Measurements from ENCODE around the gene ARL8B. TPM values are rescaled to one million over a fixed set of nuclear protein-coding genes. Genes with fewer than 3 reads are reported as not detected.

Gene ARL8B
- total and polyA plus RNA-seq, 3 experiments from 2014 or later = 48.0 to 66.9 (median 64.5) TPM

DNA sequence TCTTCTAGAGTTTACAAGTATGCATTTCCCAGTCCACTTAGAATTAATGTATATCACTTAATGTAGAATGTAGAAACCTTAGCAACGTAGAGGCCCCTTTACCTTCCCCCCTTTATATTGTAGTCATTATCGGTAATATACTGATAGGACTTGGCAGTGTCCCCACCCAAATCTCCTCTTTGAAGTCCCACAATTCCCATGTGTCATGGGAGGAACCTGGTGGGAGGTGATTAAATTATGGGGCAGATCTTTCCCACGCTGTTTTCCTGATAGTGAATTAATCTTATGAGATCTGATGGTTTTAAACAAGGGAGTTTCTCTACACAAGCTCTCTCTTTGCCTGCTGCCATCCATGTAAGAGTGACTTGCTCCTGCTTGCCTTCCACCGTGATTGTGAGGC lies 31.0 kb downstream of the ARL8B start:
- Histone ChIP-seq H3K4me3 (ENCODE audit: low read length) (no peak overlapping the region), H3K9me3 (ENCODE audit: low read length) (no peaks in the 10 kb centered on the region), H3K36me3 (ENCODE audit: insufficient read depth, low read length) (no peaks in the 10 kb centered on the region), H3K27ac (ENCODE audit: low read depth, low read length) (no peak overlapping the region), H3K4me1 (ENCODE audit: insufficient read depth, low read length) (no peaks in the 10 kb centered on the region), H3K27me3 (ENCODE audit: insufficient read depth, low read length, poor library complexity, severe bottlenecking) (no peaks in the 10 kb centered on the region)
- peaks cover 3 to 17% (median 8%) of the 10 kb centered on the region in 3 donors for H3K36me3 Mint-ChIP-seq
- H3K4me1 Mint-ChIP-seq = peaks cover 71 to 94% (median 91%) of the 10 kb centered on the region in 3 donors
- peak overlapping the region in 1 of 7 donors; percentile 15 for H3K4me3 Mint-ChIP-seq
- CTCF ChIA-PET = no interaction called here
- H3K9me3 Mint-ChIP-seq = no peaks in the 10 kb centered on the region
- H3K27ac Mint-ChIP-seq = peak overlapping the region in 1 of 8 donors; percentile 61
- H3K27me3 Mint-ChIP-seq = no peaks in the 10 kb centered on the region
- no peak for DNase-seq
- POLR2A ChIA-PET = no interaction called here

DNA sequence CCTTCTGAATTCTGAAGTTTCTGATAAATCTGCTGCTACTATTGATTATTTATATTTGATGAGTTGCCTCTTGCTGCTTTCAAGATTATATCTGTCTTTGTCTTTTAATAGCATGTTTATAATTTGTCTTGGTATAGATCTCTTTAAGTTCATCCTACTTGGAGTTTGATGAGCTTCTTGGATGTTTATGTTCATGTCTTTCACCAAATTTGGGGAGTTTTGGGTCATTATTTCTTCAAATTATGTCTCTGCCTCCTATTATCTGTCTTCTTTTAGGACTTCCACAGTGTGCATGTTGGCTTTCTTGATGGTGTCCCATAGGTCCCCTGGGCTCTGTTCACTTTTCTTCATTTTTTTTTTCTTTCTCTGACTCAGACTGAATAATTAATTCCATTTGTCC lies 33.1 kb downstream of the ARL8B start:
- H3K9me3 ChIP-seq (ENCODE audit: low read length) = no peaks in the 10 kb centered on the region
- peaks cover 59 to 91% (median 87%) of the 10 kb centered on the region in 3 donors for H3K4me1 Mint-ChIP-seq
- H3K27ac ChIP-seq (ENCODE audit: low read depth, low read length) = no peak overlapping the region
- H3K36me3 Mint-ChIP-seq = peaks cover 3 to 8% (median 5%) of the 10 kb centered on the region in 3 donors
- DNase-seq = no peak
- H3K4me3 ChIP-seq (ENCODE audit: low read length) = no peak overlapping the region
- H3K4me1 ChIP-seq (ENCODE audit: insufficient read depth, low read length) = peaks cover 5% of the 10 kb centered on the region
- no peaks in the 10 kb centered on the region for H3K27me3 ChIP-seq (ENCODE audit: insufficient read depth, low read length, poor library complexity, severe bottlenecking)
- H3K9me3 Mint-ChIP-seq = no peaks in the 10 kb centered on the region
- no peaks in the 10 kb centered on the region for H3K36me3 ChIP-seq (ENCODE audit: insufficient read depth, low read length)
- POLR2A ChIA-PET = no interaction called here
- CTCF ChIA-PET = no interaction called here
- H3K4me3 Mint-ChIP-seq = no peak overlapping the region
- H3K27ac Mint-ChIP-seq = peak overlapping the region in 2 of 8 donors; percentile 47 to 55
- no peaks in the 10 kb centered on the region for H3K27me3 Mint-ChIP-seq

DNA sequence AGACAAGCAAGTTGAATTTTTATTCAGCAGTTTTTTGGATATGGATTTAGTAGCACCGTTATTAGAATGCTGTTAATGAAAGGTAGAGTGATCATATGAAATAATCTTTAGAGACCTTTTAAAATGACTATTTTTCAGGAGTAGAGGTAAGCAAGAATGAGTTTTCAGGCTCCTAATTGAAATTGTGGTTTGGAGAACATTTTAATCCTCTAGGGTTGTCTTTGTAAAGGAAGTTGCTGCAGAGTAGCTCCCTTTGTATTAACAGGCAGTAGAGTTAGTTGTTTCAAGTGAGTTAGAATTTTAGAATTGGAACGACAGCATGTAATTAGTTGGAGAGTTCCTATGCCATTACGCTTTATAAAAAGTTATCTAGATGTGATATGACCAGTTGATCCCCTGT lies 38.2 kb downstream of the ARL8B start:
- no peak for DNase-seq
- peaks cover 58 to 93% (median 92%) of the 10 kb centered on the region in 3 donors for H3K4me1 Mint-ChIP-seq
- ChIA-PET POLR2A (no interaction called here), CTCF (no interaction called here)
- H3K36me3 Mint-ChIP-seq = peaks cover 0 to 2% (median 0%) of the 10 kb centered on the region in 3 donors
- H3K27me3 Mint-ChIP-seq = no peaks in the 10 kb centered on the region
- H3K9me3 Mint-ChIP-seq = no peaks in the 10 kb centered on the region
- Histone ChIP-seq H3K27ac (ENCODE audit: low read depth, low read length) (no peak overlapping the region), H3K27me3 (ENCODE audit: insufficient read depth, low read length, poor library complexity, severe bottlenecking) (no peaks in the 10 kb centered on the region), H3K36me3 (ENCODE audit: insufficient read depth, low read length) (no peaks in the 10 kb centered on the region), H3K4me1 (ENCODE audit: insufficient read depth, low read length) (peaks cover 17% of the 10 kb centered on the region), H3K9me3 (ENCODE audit: low read length) (no peaks in the 10 kb centered on the region), H3K4me3 (ENCODE audit: low read length) (no peak overlapping the region)
- H3K4me3 Mint-ChIP-seq = peak overlapping the region in 1 of 7 donors; percentile 10
- H3K27ac Mint-ChIP-seq = peak overlapping the region in 6 of 8 donors; percentile 8 to 66 (median 26)

DNA sequence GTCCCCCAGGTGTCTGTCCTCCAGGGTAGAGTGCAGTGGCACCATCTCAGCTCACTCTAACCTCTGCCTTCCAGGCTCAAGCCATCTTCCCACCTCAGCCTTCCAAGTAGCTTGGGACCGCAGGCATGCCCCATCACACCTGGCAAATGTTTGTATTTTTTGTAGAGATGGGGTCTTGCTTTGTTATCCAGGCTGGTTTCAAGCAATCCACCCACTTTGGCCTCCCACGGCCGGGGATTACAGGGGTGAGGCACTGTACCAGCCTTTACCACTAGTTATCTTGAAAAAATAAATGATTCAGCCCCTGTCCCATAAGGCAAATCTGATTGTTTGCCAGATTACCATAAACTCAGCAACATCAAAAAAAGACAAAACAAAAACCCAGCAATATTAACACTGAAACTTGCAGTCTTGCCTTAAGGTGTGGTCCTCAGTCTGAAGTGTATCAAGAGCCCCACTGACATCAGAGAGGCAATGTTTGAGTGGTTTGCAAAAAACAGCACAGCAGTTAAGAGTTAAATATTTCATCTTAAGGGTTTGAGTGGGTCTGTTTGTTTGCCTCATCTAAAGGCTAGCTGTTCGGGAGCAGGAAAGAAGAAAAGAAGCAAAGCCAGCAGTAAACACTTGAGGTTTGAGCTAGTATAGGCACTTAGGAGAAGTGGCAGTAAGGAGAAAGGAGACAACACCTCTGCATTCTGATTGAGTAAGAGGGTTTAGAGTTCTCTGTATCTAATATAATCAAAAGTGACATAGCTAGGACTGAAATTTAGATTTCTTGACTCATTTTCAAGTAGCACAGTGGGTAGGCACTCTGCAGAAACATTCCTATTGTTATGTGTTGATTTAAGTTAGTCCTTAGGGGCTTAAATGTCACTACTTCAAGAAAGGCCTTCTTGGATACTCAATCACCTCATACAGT lies 39.1 kb downstream of the ARL8B start:
- peaks cover 0 to 2% (median 1%) of the 10 kb centered on the region in 3 donors for H3K36me3 Mint-ChIP-seq
- ChIA-PET POLR2A (interaction anchor here (0.6 kb wide), 1 partner anchor 12 kb away, joined by 3 read pairs; no protein-coding TSS in a partner anchor), CTCF (interaction anchor here (0.6 to 1.2 kb wide), 2 partner anchors 11 to 17 kb away, joined by 3 read pairs; no protein-coding TSS in a partner anchor)
- H3K9me3 Mint-ChIP-seq = no peaks in the 10 kb centered on the region
- peak overlapping the region in 6 of 7 donors; percentile 2 to 37 (median 18) for H3K4me3 Mint-ChIP-seq
- Histone ChIP-seq H3K9me3 (ENCODE audit: low read length) (no peaks in the 10 kb centered on the region), H3K27me3 (ENCODE audit: insufficient read depth, low read length, poor library complexity, severe bottlenecking) (no peaks in the 10 kb centered on the region), H3K4me3 (ENCODE audit: low read length) (no peak overlapping the region), H3K4me1 (ENCODE audit: insufficient read depth, low read length) (peaks cover 17% of the 10 kb centered on the region), H3K27ac (ENCODE audit: low read depth, low read length) (no peak overlapping the region), H3K36me3 (ENCODE audit: insufficient read depth, low read length) (no peaks in the 10 kb centered on the region)
- H3K27me3 Mint-ChIP-seq = no peaks in the 10 kb centered on the region
- no peak for DNase-seq
- peaks cover 57 to 90% (median 89%) of the 10 kb centered on the region in 3 donors for H3K4me1 Mint-ChIP-seq
- H3K27ac Mint-ChIP-seq = peak overlapping the region in 6 of 8 donors; percentile 7 to 73 (median 63)

DNA sequence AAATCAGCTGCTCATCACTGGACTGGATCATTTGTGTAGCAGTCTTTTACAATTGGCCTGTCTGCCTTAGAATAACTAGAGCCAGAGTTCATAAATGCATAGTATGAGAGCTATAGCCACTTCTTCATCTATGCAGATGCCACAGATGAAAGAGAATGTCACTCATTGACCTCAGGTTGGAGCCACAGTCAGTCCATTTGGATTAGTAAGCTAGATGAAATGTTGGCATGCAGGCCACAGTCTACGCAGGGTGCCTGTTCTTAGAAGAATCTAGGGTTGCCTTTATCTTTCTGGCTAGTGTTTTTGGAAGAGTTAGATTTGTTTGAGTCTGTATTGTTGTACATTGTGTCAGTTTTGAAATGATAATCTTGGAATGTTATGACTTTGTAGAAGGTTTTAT lies 40.0 kb downstream of the ARL8B start:
- H3K4me3 ChIP-seq (ENCODE audit: low read length) = no peak overlapping the region
- H3K27me3 ChIP-seq (ENCODE audit: insufficient read depth, low read length, poor library complexity, severe bottlenecking) = no peaks in the 10 kb centered on the region

DNA sequence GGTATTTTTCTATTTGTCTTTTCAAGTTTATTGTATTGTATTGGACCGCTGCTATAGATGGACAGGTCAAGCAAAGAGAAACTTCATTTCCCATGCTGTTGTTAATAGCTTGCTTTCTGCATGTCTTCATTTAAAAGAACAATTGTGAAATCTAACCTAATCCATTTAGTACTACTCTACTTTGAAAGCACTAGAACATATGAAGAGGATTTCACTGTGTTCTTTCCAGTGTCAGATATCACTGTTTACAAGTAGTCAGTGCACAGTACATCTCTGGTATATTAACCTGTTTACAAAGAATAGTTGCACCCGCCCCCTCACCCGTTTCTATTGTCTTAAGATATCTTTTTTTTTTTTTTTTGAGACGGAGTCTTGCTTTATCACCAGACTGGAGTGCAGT lies 43.6 kb downstream of the ARL8B start:
- no peak for DNase-seq
- POLR2A ChIA-PET = no interaction called here
- Histone ChIP-seq H3K4me3 (ENCODE audit: low read length) (no peak overlapping the region), H3K9me3 (ENCODE audit: low read length) (no peaks in the 10 kb centered on the region), H3K27ac (ENCODE audit: low read depth, low read length) (no peak overlapping the region), H3K4me1 (ENCODE audit: insufficient read depth, low read length) (peaks cover 8% of the 10 kb centered on the region), H3K36me3 (ENCODE audit: insufficient read depth, low read length) (no peaks in the 10 kb centered on the region), H3K27me3 (ENCODE audit: insufficient read depth, low read length, poor library complexity, severe bottlenecking) (no peaks in the 10 kb centered on the region)
- H3K4me1 Mint-ChIP-seq = peaks cover 52 to 86% (median 83%) of the 10 kb centered on the region in 3 donors
- H3K9me3 Mint-ChIP-seq = no peaks in the 10 kb centered on the region
- peaks cover 0 to 7% (median 1%) of the 10 kb centered on the region in 3 donors for H3K36me3 Mint-ChIP-seq
- no peaks in the 10 kb centered on the region for H3K27me3 Mint-ChIP-seq
- CTCF ChIA-PET = no interaction called here
- no peak overlapping the region for H3K4me3 Mint-ChIP-seq
- H3K27ac Mint-ChIP-seq = peak overlapping the region in 2 of 8 donors; percentile 5 to 61

More for the DNA sequence above, 40.0 kb downstream of the ARL8B start:
- Histone ChIP-seq H3K9me3 (ENCODE audit: low read length) (no peaks in the 10 kb centered on the region), H3K36me3 (ENCODE audit: insufficient read depth, low read length) (no peaks in the 10 kb centered on the region), H3K4me1 (ENCODE audit: insufficient read depth, low read length) (peaks cover 17% of the 10 kb centered on the region), H3K27ac (ENCODE audit: low read depth, low read length) (no peak overlapping the region)
- H3K36me3 Mint-ChIP-seq = peaks cover 0 to 4% (median 0%) of the 10 kb centered on the region in 3 donors
- H3K4me3 Mint-ChIP-seq = peak overlapping the region in 1 of 7 donors; percentile 2
- H3K27ac Mint-ChIP-seq = peak overlapping the region in 4 of 8 donors; percentile 1 to 77 (median 23)
- no peaks in the 10 kb centered on the region for H3K9me3 Mint-ChIP-seq
- ChIA-PET POLR2A (no interaction called here), CTCF (interaction anchor here (1.2 kb wide), 1 partner anchor 10 kb away, joined by 3 read pairs; no protein-coding TSS in a partner anchor)
- no peaks in the 10 kb centered on the region for H3K27me3 Mint-ChIP-seq
- no peak for DNase-seq
- H3K4me1 Mint-ChIP-seq = peaks cover 59 to 91% (median 88%) of the 10 kb centered on the region in 3 donors

DNA sequence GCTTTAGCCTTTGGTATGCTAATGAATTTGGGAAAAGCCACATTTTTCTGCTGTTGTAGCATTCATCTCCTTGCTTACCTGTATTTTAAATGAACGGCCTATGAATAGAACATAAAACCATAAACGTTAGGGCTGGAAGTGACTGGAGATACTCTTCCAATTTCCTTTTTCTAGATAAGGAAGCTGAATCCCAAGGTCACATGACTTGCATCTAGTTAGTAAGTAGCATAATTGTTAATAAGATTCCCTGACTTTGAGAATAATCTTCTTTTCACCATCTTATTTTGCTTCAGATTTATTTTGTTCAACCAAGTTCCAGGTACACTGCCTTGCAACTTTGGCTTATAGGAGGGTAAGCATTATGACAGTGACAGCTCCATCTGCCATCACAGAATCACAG lies 44.8 kb downstream of the ARL8B start:
- Histone ChIP-seq H3K27ac (ENCODE audit: low read depth, low read length) (no peak overlapping the region), H3K36me3 (ENCODE audit: insufficient read depth, low read length) (peaks cover under 1% of the 10 kb centered on the region), H3K27me3 (ENCODE audit: insufficient read depth, low read length, poor library complexity, severe bottlenecking) (no peaks in the 10 kb centered on the region), H3K4me1 (ENCODE audit: insufficient read depth, low read length) (no peaks in the 10 kb centered on the region), H3K4me3 (ENCODE audit: low read length) (no peak overlapping the region), H3K9me3 (ENCODE audit: low read length) (no peaks in the 10 kb centered on the region)
- POLR2A ChIA-PET = no interaction called here
- no peak for DNase-seq
- Mint-ChIP-seq H3K9me3 (no peaks in the 10 kb centered on the region), H3K36me3 (peaks cover 0 to 14% (median 1%) of the 10 kb centered on the region in 3 donors), H3K4me3 (no peak overlapping the region), H3K4me1 (peaks cover 42 to 74% (median 71%) of the 10 kb centered on the region in 3 donors), H3K27ac (peak overlapping the region in 1 of 8 donors; percentile 81), H3K27me3 (no peaks in the 10 kb centered on the region)
- CTCF ChIA-PET = interaction anchor here (1.3 kb wide), 1 partner anchor 9 kb away, joined by 4 read pairs; no protein-coding TSS in a partner anchor

DNA sequence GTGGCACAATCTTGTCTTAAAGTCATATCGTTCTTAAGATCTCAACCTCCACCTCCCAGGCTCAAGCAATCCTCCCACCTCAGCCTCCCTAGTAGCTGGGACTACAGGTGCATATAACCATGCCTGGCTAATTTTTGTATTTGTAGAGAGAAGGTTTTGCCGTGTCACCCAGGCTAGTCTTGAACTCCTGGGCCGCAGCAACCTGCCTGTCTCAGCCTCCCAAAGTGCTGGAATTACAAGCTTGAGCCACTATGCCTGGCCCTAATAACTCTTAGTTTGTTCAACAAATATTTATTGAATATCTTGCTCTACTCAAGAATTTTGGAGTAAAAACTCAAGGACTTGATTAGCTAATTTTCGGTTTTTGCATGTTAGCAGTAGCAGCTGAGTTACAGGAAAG lies 46.0 kb downstream of the ARL8B start:
- H3K27ac Mint-ChIP-seq = peak overlapping the region in 6 of 8 donors; percentile 18 to 81 (median 43)
- no peak for DNase-seq
- ChIA-PET POLR2A (no interaction called here), CTCF (interaction anchor here (1.3 kb wide), 1 partner anchor 31 kb away, joined by 3 read pairs; no protein-coding TSS in a partner anchor)
- Histone ChIP-seq H3K27ac (ENCODE audit: low read depth, low read length) (no peak overlapping the region), H3K36me3 (ENCODE audit: insufficient read depth, low read length) (peaks cover 9% of the 10 kb centered on the region), H3K4me3 (ENCODE audit: low read length) (no peak overlapping the region), H3K4me1 (ENCODE audit: insufficient read depth, low read length) (no peaks in the 10 kb centered on the region), H3K9me3 (ENCODE audit: low read length) (no peaks in the 10 kb centered on the region), H3K27me3 (ENCODE audit: insufficient read depth, low read length, poor library complexity, severe bottlenecking) (no peaks in the 10 kb centered on the region)
- no peaks in the 10 kb centered on the region for H3K9me3 Mint-ChIP-seq
- H3K27me3 Mint-ChIP-seq = no peaks in the 10 kb centered on the region
- peaks cover 0 to 23% (median 6%) of the 10 kb centered on the region in 3 donors for H3K36me3 Mint-ChIP-seq
- peaks cover 37 to 63% (median 61%) of the 10 kb centered on the region in 3 donors for H3K4me1 Mint-ChIP-seq
- no peak overlapping the region for H3K4me3 Mint-ChIP-seq

Measured in CD8-positive, alpha-beta memory T cell (primary cell).